GM12878 (cell line): Measurements from ENCODE around the gene AP3S2. TPM values are rescaled to one million over a fixed set of nuclear protein-coding genes. Genes with fewer than 3 reads are reported as not detected.
"Not testable (repeated sequence)": the region's sequence is repeated elsewhere in the genome, so short reads cannot be mapped to it uniquely, and the experiment has no call there.

Source experiments
- ATAC-seq: fragments of 200-7000 bp; cut with Tn5 transposase; 3 replicates; pipeline ENCODE4 v1.9.1; 2020; ENCODE audit warnings: mild to moderate bottlenecking, moderate library complexity
- BruUV-seq: library from RNA; stranded (reverse); fragments of 400-500 nt; replicated peaks from 2 replicates; lab custom pipeline; 2021; lab: Mats Ljungman, UMichigan
- CTCF ChIA-PET: fragments of 300-600 bp; sonication (Branson Sonifier 250); formaldehyde crosslinking; extraction: SDS; loops from one replicate; lab custom pipeline; 2021; ENCODE audit warnings: inconsistent platforms; lab: Yijun Ruan, JAX
- POLR2A ChIA-PET: fragments of 350-600 bp; formaldehyde crosslinking; extraction: SDS; loops from one replicate; lab custom pipeline; 2021; ENCODE audit warnings: inconsistent platforms; lab: Charles Lee
- RAD21 ChIA-PET: fragments of 300-600 bp; sonication (Branson Sonifier 250); formaldehyde crosslinking; loops from one replicate; lab custom pipeline; 2023; ENCODE audit warnings: antibody characterized with exemption; ENCODE audit not compliant: unreplicated experiment; lab: Charles Lee
- SMC1A ChIA-PET: fragments of 300-600 bp; sonication (Branson Sonifier 250); formaldehyde crosslinking; loops from one replicate; lab custom pipeline; 2023; ENCODE audit not compliant: unreplicated experiment, uncharacterized antibody; lab: Charles Lee
- DNase-seq: peaks from one replicate; pipeline ENCODE4 v3.0.0-alpha.2; 2011; ENCODE audit warnings: low read depth, low spot score
- FAIRE-seq: peaks from 3 replicates; lab custom pipeline; 2011; peaks lifted over from hg19 to GRCh38; lab: Jason Lieb, UNC
- H2AFZ ChIP-seq: 2 replicates; pipeline ENCODE4 v1.6.0; 2011; ENCODE audit warnings: low read depth, low read length, control low read depth; ENCODE audit not compliant: control insufficient read depth
- H3K27ac ChIP-seq: 2 replicates; pipeline ENCODE4 v1.5.1; 2011; ENCODE audit warnings: control low read depth; ENCODE audit not compliant: control insufficient read depth, insufficient read depth
- H3K27me3 ChIP-seq, 2 experiments: replicated peaks in 1 of 2; 2 replicates each; pipeline versions ENCODE4 v1.6.0 to v1.6.1; 2011; ENCODE audit warnings: low read length in 1 of 2; ENCODE audit not compliant: control insufficient read depth in 2 of 2, insufficient read depth in 2 of 2
- H3K36me3 ChIP-seq, 2 experiments: 2 replicates each; pipeline ENCODE4 v1.5.1; 2011; ENCODE audit warnings: low read length in 1 of 2; ENCODE audit not compliant: control insufficient read depth in 2 of 2, insufficient read depth in 2 of 2
- H3K4me1 ChIP-seq: 2 replicates; pipeline ENCODE4 v1.6.1; 2011; ENCODE audit warnings: mild to moderate bottlenecking, low read length, moderate library complexity, mixed read lengths; ENCODE audit not compliant: control insufficient read depth, insufficient read depth
- H3K4me2 ChIP-seq: 2 replicates; pipeline ENCODE4 v1.6.0; 2011; ENCODE audit warnings: control low read depth; ENCODE audit not compliant: control insufficient read depth, insufficient read depth
- H3K4me3 ChIP-seq: fragments of 200-600 bp; sonication (generic); 2 replicates; pipeline ENCODE4 v1.5.1; 2016
- H3K79me2 ChIP-seq: 2 replicates; pipeline ENCODE4 v1.6.0; 2011; ENCODE audit warnings: low read length; ENCODE audit not compliant: control insufficient read depth, insufficient read depth
- H3K9ac ChIP-seq: 2 replicates; pipeline ENCODE4 v1.8.0; 2011; ENCODE audit warnings: low read length, control low read depth, mixed read lengths; ENCODE audit not compliant: control insufficient read depth, insufficient read depth
- H3K9me3 ChIP-seq: replicated peaks from 3 replicates; pipeline ENCODE4 v1.5.1; 2011; ENCODE audit warnings: mild to moderate bottlenecking, low read length; ENCODE audit not compliant: control insufficient read depth, insufficient read depth
- H4K20me1 ChIP-seq: 2 replicates; pipeline ENCODE4 v1.6.0; 2011; ENCODE audit not compliant: control insufficient read depth, insufficient read depth
- whole genome bisulfite sequencing: methylation state at CpG from one replicate; pipeline ENCODE4 v1.1.6; 2016; ENCODE audit warnings: low lambda C conversion rate; ENCODE audit not compliant: insufficient replicate concordance, insufficient coverage; ENCODE audit errors: missing lambda C conversion rate; 5-methylcytosine and 5-hydroxymethylcytosine counted together
- in situ Hi-C: fragments of 300-500 bp; cut with MboI; formaldehyde crosslinking; loops from 9 replicates; pipeline ENCODE4 v1.14.3; 2018; ENCODE audit warnings: mixed read lengths
- intact Hi-C: fragments of 100-400 bp; cut with micrococcal nuclease; formaldehyde crosslinking; loops from one replicate; pipeline ENCODE4 v1.14.2; 2022; ENCODE audit not compliant: unreplicated experiment
- polyA plus RNA-seq, 11 experiments: library from polyadenylated mRNA; depleted of rRNA in 4 of 11; unstranded in 6 of 11; stranded (reverse) in 5 of 11; fragments of >200 nt; fragmentation: Nextera tagmentation in 4 of 11; fragmentation: Illumina TruSeq in 1 of 11; extraction: Ambion mirVana in 4 of 11; extraction: Trizol in 1 of 11; gene quantifications; 1 replicate in 1 of 11; 2 replicates in 10 of 11; pipeline versions ENCODE4 v1.2.1 to v1.2.3, GENCODE V29; 2011 to 2016; ENCODE audit warnings: inconsistent platforms in 2 of 11, missing spikeins in 2 of 11, low read depth in 1 of 11
- total RNA-seq, 4 experiments: library from RNA; depleted of rRNA in 3 of 4; stranded (reverse); fragments of >200 nt in 3 of 4; fragmentation: Illumina TruSeq in 1 of 4; extraction: Trizol in 1 of 4; gene quantifications; 2 replicates each; pipeline versions ENCODE4 v1.2.1 to v1.2.3, GENCODE V29; 2013 to 2021
- TF ChIP-seq, protein P1 (sequence below): fragments of 450-650 bp; IDR thresholded peaks from 2 replicates; pipeline ENCODE4 v1.6.1; 2017; ENCODE audit warnings: mild to moderate bottlenecking, moderate library complexity

AP3S2 gene
- total and polyA plus RNA-seq, 10 of the 15 experiments (the other 5 are each of a cell fraction or from before 2014, with no cell fraction given) = 10.0 to 43.6 (median 26.0) TPM

- TF ChIP-seq, protein P1, sequence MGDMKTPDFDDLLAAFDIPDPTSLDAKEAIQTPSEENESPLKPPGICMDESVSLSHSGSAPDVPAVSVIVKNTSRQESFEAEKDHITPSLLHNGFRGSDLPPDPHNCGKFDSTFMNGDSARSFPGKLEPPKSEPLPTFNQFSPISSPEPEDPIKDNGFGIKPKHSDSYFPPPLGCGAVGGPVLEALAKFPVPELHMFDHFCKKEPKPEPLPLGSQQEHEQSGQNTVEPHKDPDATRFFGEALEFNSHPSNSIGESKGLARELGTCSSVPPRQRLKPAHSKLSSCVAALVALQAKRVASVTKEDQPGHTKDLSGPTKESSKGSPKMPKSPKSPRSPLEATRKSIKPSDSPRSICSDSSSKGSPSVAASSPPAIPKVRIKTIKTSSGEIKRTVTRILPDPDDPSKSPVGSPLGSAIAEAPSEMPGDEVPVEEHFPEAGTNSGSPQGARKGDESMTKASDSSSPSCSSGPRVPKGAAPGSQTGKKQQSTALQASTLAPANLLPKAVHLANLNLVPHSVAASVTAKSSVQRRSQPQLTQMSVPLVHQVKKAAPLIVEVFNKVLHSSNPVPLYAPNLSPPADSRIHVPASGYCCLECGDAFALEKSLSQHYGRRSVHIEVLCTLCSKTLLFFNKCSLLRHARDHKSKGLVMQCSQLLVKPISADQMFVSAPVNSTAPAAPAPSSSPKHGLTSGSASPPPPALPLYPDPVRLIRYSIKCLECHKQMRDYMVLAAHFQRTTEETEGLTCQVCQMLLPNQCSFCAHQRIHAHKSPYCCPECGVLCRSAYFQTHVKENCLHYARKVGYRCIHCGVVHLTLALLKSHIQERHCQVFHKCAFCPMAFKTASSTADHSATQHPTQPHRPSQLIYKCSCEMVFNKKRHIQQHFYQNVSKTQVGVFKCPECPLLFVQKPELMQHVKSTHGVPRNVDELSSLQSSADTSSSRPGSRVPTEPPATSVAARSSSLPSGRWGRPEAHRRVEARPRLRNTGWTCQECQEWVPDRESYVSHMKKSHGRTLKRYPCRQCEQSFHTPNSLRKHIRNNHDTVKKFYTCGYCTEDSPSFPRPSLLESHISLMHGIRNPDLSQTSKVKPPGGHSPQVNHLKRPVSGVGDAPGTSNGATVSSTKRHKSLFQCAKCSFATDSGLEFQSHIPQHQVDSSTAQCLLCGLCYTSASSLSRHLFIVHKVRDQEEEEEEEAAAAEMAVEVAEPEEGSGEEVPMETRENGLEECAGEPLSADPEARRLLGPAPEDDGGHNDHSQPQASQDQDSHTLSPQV = no peak
- TF ChIP-seq, all 136 proteins: peak for 0
Measured at GRCh38 chr15:89790206-89790605, 103.6 kb downstream of the AP3S2 start (continued).

- ChIA-PET RAD21 (interaction anchor here (0.6 kb wide), 1 partner anchor 29 kb away, joined by 3 read pairs; no protein-coding TSS in a partner anchor), CTCF (interaction anchor here (1.8 kb wide), 1 partner anchor 86 kb away, joined by 4 read pairs; no protein-coding TSS in a partner anchor)
- H3K79me2 ChIP-seq, H3K4me2 ChIP-seq, POLR2A ChIA-PET, H3K4me1 ChIP-seq, DNase-seq, in situ Hi-C loops, H3K9ac ChIP-seq, H3K36me3 ChIP-seq, H3K27ac ChIP-seq, H3K27me3 ChIP-seq, H4K20me1 ChIP-seq, intact Hi-C loops, H3K9me3 ChIP-seq, H2AFZ ChIP-seq, BruUV-seq, ATAC-seq, SMC1A ChIA-PET, H3K4me3 ChIP-seq, FAIRE-seq: not testable (repeated sequence)
- WGBS = 93% methylated on average over 4 of the region's 4 CpGs
Measured at GRCh38 chr15:89788585-89788984, 105.2 kb downstream of the AP3S2 start.
